ENCODE data around the gene ZDHHC20. TPM values are rescaled to one million over a fixed set of nuclear protein-coding genes. Genes with fewer than 3 reads are reported as not detected.

ZDHHC20 gene
- total RNA-seq, 1 experiment from 2014 or later, result 90.6 TPM

DNA sequence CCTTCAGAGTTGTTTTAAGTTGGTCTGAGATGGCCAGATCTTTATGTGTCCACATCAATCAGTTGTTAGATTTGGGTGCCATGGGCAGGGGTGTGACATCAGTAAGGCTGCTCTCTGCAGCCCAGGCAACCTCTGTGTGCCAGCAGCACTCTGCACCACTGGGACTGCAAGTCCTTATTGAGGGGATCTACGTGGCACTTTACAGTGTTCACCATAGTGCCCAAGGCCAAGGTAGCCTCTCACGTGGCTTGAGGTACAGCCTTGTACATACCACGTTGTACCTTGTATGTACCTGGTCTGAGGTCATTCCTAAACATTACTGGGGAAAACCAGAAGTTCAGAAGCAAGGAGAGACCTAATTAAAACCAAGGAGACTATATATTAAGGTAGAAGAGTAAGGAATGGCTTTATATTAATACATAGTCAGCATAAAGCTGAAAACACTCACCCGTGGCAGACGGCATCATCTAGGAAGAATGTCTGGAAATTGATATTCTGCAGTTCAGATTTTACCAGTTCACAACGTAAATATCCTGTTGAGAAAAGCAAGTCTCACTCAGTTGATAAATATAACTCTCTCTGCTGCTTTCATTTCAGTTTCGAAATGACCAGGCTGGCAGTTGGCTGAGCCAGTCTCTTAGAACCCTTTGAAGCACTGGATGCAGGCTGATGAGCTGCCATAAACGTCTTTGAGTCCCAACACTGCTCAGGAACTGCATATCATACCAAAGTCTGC, 128.8 kb downstream of the ZDHHC20 start:
- CTCF ChIA-PET, result no interaction called here
- no peak overlapping the region for H3K27ac Mint-ChIP-seq (ENCODE audit: unreplicated experiment)
- intact Hi-C loops (cut with micrococcal nuclease; ENCODE audit: unreplicated experiment), result no loop called here
- DNase-seq, result no peak
- H3K36me3 Mint-ChIP-seq (ENCODE audit: insufficient read depth, unreplicated experiment), result peaks cover 7% of the 10 kb centered on the region
- no peak for TF ChIP-seq CTCF (IDR thresholded peaks at IDR 0.05; ENCODE audit: unreplicated experiment)
- peaks cover 8% of the 10 kb centered on the region for H3K4me1 Mint-ChIP-seq (ENCODE audit: low read depth, unreplicated experiment)
- H3K9me3 Mint-ChIP-seq (ENCODE audit: low read depth, unreplicated experiment), result no peaks in the 10 kb centered on the region
- H3K27me3 Mint-ChIP-seq (ENCODE audit: unreplicated experiment), result no peaks in the 10 kb centered on the region
- no TSS peak for BruUV-seq (replicated peaks)
- no peak overlapping the region for H3K4me3 Mint-ChIP-seq (ENCODE audit: low read depth, unreplicated experiment)

DNA sequence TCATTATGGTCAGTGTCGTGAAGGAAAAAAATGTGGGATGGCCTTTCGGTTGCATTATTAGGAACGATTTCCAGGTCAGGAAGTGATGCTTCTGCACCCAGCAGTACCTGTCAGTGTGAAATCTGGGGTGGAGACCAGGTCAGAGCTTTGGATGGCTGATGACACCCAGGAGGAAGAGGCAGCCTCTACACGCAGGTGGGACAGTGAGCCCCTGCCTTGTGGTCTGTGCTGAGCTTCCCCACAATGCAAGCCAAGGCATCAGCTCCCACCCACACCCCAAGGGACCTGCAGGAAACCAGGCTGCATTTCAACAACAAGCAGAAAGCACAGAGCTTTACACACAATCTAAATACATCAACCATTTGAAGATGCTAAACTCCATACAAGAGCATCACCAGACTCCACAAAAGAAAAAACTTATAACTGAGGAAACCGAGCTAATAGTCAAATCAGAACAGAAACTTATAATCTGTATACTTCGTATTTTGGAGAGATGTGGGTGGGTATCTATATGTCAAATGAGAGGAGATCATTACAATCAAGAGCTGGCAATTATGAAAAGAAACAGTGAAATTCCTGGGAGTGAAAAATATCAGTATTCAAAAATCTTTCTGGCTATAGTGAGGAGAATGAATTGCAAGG, 130.1 kb downstream of the ZDHHC20 start:
- TF ChIP-seq CTCF (IDR thresholded peaks at IDR 0.05; ENCODE audit: unreplicated experiment), result no peak
- H3K36me3 Mint-ChIP-seq (ENCODE audit: insufficient read depth, unreplicated experiment), result peaks cover 7% of the 10 kb centered on the region
- H3K9me3 Mint-ChIP-seq (ENCODE audit: low read depth, unreplicated experiment), result no peaks in the 10 kb centered on the region
- intact Hi-C loops (cut with micrococcal nuclease; ENCODE audit: unreplicated experiment), result no loop called here
- no peak for DNase-seq
- H3K4me1 Mint-ChIP-seq (ENCODE audit: low read depth, unreplicated experiment), result peaks cover 8% of the 10 kb centered on the region
- H3K27ac Mint-ChIP-seq (ENCODE audit: unreplicated experiment), result no peak overlapping the region
- CTCF ChIA-PET, result no interaction called here
- H3K4me3 Mint-ChIP-seq (ENCODE audit: low read depth, unreplicated experiment), result no peak overlapping the region
- BruUV-seq (replicated peaks), result no TSS peak
- H3K27me3 Mint-ChIP-seq (ENCODE audit: unreplicated experiment), result no peaks in the 10 kb centered on the region

DNA sequence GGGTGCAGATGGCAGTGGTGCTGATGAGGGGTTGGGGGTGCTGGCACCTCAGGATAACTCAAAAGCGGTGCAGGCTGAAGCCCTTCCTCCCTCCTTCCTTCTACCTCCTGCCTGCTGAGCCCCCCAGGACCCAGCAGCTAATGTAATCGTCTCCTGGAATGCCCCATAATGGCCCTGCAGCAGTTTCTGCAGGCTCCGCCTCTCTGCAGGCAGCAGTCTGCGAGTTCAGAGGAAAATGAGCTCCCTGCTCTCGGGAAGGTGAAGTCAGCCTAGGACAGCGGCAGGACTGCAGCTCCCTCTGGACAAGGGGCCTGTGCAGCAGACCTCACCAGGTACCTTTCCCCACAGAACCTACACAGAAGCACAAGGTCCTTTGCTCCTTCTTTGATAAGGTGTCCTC, 130.9 kb downstream of the ZDHHC20 start:
- Mint-ChIP-seq H3K4me3 (ENCODE audit: low read depth, unreplicated experiment) (no peak overlapping the region), H3K4me1 (ENCODE audit: low read depth, unreplicated experiment) (peaks cover 8% of the 10 kb centered on the region), H3K9me3 (ENCODE audit: low read depth, unreplicated experiment) (no peaks in the 10 kb centered on the region), H3K27ac (ENCODE audit: unreplicated experiment) (no peak overlapping the region), H3K36me3 (ENCODE audit: insufficient read depth, unreplicated experiment) (peaks cover 7% of the 10 kb centered on the region), H3K27me3 (ENCODE audit: unreplicated experiment) (no peaks in the 10 kb centered on the region)
- intact Hi-C loops (cut with micrococcal nuclease; ENCODE audit: unreplicated experiment), result no loop called here
- CTCF ChIA-PET, result no interaction called here
- no peak for TF ChIP-seq CTCF (IDR thresholded peaks at IDR 0.05; ENCODE audit: unreplicated experiment)
- DNase-seq, result no peak
- BruUV-seq (replicated peaks), result no TSS peak

DNA sequence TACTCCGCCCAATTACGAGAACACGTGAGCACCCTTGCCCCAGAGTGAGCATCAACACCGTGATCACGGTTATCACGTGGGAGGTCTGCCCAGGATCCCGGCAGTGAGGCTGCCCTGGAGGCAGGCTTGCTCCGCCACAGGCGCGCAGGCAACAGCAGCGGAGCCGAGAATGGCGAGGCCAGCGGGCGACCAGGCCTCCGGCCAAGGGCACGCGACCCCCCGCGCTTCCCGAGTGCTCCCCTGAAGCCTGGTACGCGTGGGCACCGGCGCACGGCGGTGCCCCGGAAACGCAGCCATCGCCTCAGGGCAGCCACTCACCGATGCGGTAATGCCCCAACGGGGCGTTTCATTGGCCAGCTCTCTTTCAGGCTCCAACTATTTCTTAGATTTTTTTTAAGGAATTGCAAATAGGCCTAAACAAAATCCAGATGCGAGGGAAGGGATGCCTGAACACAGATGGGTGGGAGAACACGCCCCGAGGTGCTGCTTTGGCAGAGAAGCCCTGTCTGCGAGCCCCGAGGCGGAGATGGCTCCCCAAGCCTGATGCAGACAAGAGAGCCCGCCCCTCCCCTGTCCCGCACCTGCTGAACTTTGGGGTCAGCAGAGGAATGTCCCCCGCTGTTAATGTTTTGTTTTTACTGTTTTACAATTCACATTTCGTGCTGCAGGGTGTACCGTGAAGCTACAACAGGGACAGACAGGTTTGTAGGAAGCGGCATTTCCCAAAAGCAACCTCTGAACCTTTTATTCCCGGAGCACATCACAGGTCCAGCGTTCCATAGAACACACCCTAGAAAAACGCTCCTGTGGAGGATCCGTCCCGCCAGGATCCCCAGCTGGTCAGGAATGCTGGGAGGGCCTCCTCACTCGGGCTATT, 132.7 kb downstream of the ZDHHC20 start:
- H3K4me1 Mint-ChIP-seq (ENCODE audit: low read depth, unreplicated experiment), result peaks cover 8% of the 10 kb centered on the region
- H3K27ac Mint-ChIP-seq (ENCODE audit: unreplicated experiment), result peak overlapping the region; percentile 14
- H3K27me3 Mint-ChIP-seq (ENCODE audit: unreplicated experiment), result no peaks in the 10 kb centered on the region
- H3K4me3 Mint-ChIP-seq (ENCODE audit: low read depth, unreplicated experiment), result peak overlapping the region; percentile 71
- no TSS peak for BruUV-seq (replicated peaks)
- intact Hi-C loops (cut with micrococcal nuclease; ENCODE audit: unreplicated experiment), result no loop called here
- H3K36me3 Mint-ChIP-seq (ENCODE audit: insufficient read depth, unreplicated experiment), result peaks cover 7% of the 10 kb centered on the region
- CTCF ChIA-PET, result no interaction called here
- no peaks in the 10 kb centered on the region for H3K9me3 Mint-ChIP-seq (ENCODE audit: low read depth, unreplicated experiment)
- peak; percentile 30 for DNase-seq
- TF ChIP-seq CTCF (IDR thresholded peaks at IDR 0.05; ENCODE audit: unreplicated experiment), result no peak
